IPS-15b (cell line): Measurements from ENCODE around the gene GJA1.
"Not testable (repeated sequence)": the region's sequence is repeated elsewhere in the genome, so short reads cannot be mapped to it uniquely, and the experiment has no call there.

ENCODE experiments used
- H3K27me3 ChIP-seq: one replicate; pipeline ENCODE4 v1.6.1; 2013; ENCODE audit warnings: low read length; ENCODE audit not compliant: control insufficient read depth, insufficient read depth
- H3K36me3 ChIP-seq: one replicate; pipeline ENCODE4 v1.6.1; 2013; ENCODE audit warnings: low read length; ENCODE audit not compliant: control insufficient read depth, insufficient read depth
- H3K4me1 ChIP-seq: one replicate; pipeline ENCODE4 v1.6.1; 2013; ENCODE audit warnings: mild to moderate bottlenecking, low read length; ENCODE audit not compliant: control insufficient read depth, insufficient read depth
- H3K4me3 ChIP-seq: one replicate; pipeline ENCODE4 v1.5.1; 2013; ENCODE audit warnings: low read depth, low read length
- H3K9ac ChIP-seq: one replicate; pipeline ENCODE4 v1.6.1; 2013; ENCODE audit warnings: low read depth, mild to moderate bottlenecking, low read length
- H3K9me3 ChIP-seq: one replicate; pipeline ENCODE4 v1.6.1; 2013; ENCODE audit warnings: mild to moderate bottlenecking, low read length; ENCODE audit not compliant: control insufficient read depth, insufficient read depth

GJA1 gene

DNA sequence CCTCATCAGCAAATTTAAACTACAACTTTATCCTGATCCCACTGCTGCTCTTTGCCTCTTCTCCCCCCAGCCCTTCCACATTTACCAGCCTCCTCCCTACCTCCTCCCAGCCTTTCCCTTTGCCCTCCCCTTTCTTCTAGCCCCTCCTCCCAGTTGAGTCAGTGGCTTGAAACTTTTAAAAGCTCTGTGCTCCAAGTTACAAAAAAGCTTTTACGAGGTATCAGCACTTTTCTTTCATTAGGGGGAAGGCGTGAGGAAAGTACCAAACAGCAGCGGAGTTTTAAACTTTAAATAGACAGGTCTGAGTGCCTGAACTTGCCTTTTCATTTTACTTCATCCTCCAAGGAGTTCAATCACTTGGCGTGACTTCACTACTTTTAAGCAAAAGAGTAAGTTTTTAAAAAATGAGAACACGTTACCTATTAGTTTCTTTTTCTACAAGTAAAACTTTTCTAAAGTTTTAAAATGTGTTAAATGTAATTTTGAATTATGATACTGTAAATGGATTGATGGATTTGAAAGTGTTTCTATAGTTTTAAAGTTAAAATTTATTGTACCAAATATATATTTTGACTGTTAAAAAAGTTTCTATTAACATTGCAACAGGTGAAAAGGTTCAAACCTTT lies at the start of gene GJA1:
GJA1 (plus strand) TSS at position 203 of the 626 bp plus-strand sequence. CDS start 11,202 bp downstream, outside the sequence.
- Histone ChIP-seq H3K9ac (peak within 1 kb of the TSS; percentile 99), H3K27me3 (no peaks in the 10 kb centered on the region), H3K9me3 (no peaks in the 10 kb centered on the region), H3K4me3 (peak within 1 kb of the TSS; percentile 87), H3K36me3 (no peaks in the 10 kb centered on the region), H3K4me1 (peaks cover 22% of the 10 kb centered on the region)

GRCh38 chr6:121386551-121386950 lies 48.9 kb upstream of the GJA1 start:
- H3K9me3 ChIP-seq, H3K36me3 ChIP-seq, H3K4me1 ChIP-seq, H3K4me3 ChIP-seq, H3K9ac ChIP-seq, H3K27me3 ChIP-seq: not testable (repeated sequence)

- Histone ChIP-seq H3K9ac (no peak overlapping the region), H3K36me3 (no peaks in the 10 kb centered on the region), H3K4me3 (no peak overlapping the region), H3K9me3 (no peaks in the 10 kb centered on the region), H3K4me1 (no peaks in the 10 kb centered on the region), H3K27me3 (no peaks in the 10 kb centered on the region)
Observed at GRCh38 chr6:121389419-121389818, 46.0 kb upstream of the GJA1 start.

GRCh38 chr6:121393731-121394505 lies 41.5 kb upstream of the GJA1 start:
- Histone ChIP-seq H3K9ac (no peak overlapping the region), H3K27me3 (no peaks in the 10 kb centered on the region), H3K36me3 (no peaks in the 10 kb centered on the region), H3K4me3 (no peak overlapping the region), H3K4me1 (no peaks in the 10 kb centered on the region), H3K9me3 (no peaks in the 10 kb centered on the region)

GRCh38 chr6:121395736-121396135 lies 39.7 kb upstream of the GJA1 start:
- Histone ChIP-seq H3K9me3 (no peaks in the 10 kb centered on the region), H3K36me3 (no peaks in the 10 kb centered on the region), H3K4me1 (no peaks in the 10 kb centered on the region), H3K9ac (no peak overlapping the region), H3K4me3 (no peak overlapping the region), H3K27me3 (no peaks in the 10 kb centered on the region)

GRCh38 chr6:121397188-121397587 lies 38.3 kb upstream of the GJA1 start:
- H3K4me3 ChIP-seq, H3K4me1 ChIP-seq, H3K9ac ChIP-seq, H3K36me3 ChIP-seq, H3K27me3 ChIP-seq, H3K9me3 ChIP-seq: not testable (repeated sequence)

DNA sequence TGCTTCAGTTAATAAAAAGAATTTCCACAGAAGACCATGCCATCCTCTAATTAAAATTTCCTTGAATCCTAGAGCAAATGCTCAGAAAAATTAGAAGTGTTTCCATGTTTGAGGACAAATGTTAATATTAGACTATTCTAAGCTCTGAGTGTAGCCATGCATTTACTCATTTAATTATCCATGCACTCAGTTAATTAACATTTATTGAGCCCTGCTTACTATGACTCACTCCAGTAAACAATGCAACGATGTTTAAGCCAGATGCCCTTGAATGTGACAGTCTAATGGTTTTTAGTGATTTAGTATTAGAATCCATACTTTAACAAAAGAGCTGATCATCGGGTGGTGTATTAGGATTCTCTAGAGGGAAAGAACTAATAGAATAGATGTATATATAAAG lies 37.3 kb upstream of the GJA1 start:
- H3K4me1 ChIP-seq, result no peaks in the 10 kb centered on the region
- H3K27me3 ChIP-seq, result no peaks in the 10 kb centered on the region
- H3K4me3 ChIP-seq, result no peak overlapping the region
- H3K9ac ChIP-seq, result no peak overlapping the region
- H3K36me3 ChIP-seq, result no peaks in the 10 kb centered on the region
- no peaks in the 10 kb centered on the region for H3K9me3 ChIP-seq

DNA sequence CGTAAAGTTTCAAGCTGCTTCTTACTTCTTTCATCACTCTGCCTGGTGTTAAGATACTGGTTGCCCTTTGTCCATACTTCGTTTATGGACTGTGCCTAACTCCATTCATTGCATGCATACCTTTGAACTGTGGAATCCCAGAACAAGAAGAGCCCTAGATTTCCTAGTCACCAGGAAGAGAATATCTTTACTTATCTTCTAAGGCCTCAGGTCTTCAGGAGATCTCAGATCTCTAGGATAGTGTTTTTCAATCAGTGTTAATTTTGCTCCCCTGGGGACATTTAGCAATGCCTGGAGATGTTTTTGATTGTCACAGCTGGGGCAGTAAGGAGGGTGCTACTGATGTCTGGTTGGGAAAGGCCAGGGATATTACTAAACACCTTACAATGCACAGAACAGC lies 35.5 kb upstream of the GJA1 start:
- Histone ChIP-seq H3K9me3 (no peaks in the 10 kb centered on the region), H3K27me3 (no peaks in the 10 kb centered on the region), H3K4me3 (no peak overlapping the region), H3K36me3 (no peaks in the 10 kb centered on the region), H3K4me1 (no peaks in the 10 kb centered on the region), H3K9ac (no peak overlapping the region)

- no peak overlapping the region for H3K4me3 ChIP-seq
- no peaks in the 10 kb centered on the region for H3K27me3 ChIP-seq
- no peaks in the 10 kb centered on the region for H3K9me3 ChIP-seq
- H3K4me1 ChIP-seq, result peaks cover 4% of the 10 kb centered on the region
- no peaks in the 10 kb centered on the region for H3K36me3 ChIP-seq
- H3K9ac ChIP-seq, result no peak overlapping the region
Observed at GRCh38 chr6:121403964-121404363, 31.5 kb upstream of the GJA1 start.

DNA sequence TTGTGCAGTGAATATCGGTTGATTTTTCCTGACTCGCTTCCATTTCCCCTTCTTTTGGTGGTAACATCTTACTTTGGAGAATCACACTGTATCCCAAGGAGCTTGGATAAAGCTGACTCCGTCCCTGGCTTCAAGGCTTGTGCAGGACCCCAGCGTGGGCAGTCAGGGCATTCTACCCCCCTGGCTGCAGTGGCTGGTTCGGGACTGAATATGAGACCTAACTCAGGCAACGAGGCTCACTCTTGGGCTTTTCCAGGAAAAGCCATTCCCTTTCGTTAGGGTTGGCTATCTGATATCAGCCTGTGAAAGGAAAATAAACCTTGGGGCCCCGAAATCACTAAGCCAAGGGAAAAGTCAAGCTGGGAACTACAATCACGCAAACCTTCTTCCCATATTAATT lies 30.1 kb upstream of the GJA1 start:
- Histone ChIP-seq H3K9me3 (no peaks in the 10 kb centered on the region), H3K36me3 (no peaks in the 10 kb centered on the region), H3K4me1 (peaks cover 4% of the 10 kb centered on the region), H3K9ac (no peak overlapping the region), H3K27me3 (no peaks in the 10 kb centered on the region), H3K4me3 (no peak overlapping the region)

GRCh38 chr6:121408321-121408720 lies 27.1 kb upstream of the GJA1 start:
- no peak overlapping the region for H3K9ac ChIP-seq
- no peak overlapping the region for H3K4me3 ChIP-seq
- H3K36me3 ChIP-seq, result no peaks in the 10 kb centered on the region
- no peaks in the 10 kb centered on the region for H3K9me3 ChIP-seq
- peaks cover 4% of the 10 kb centered on the region for H3K4me1 ChIP-seq
- H3K27me3 ChIP-seq, result no peaks in the 10 kb centered on the region

DNA sequence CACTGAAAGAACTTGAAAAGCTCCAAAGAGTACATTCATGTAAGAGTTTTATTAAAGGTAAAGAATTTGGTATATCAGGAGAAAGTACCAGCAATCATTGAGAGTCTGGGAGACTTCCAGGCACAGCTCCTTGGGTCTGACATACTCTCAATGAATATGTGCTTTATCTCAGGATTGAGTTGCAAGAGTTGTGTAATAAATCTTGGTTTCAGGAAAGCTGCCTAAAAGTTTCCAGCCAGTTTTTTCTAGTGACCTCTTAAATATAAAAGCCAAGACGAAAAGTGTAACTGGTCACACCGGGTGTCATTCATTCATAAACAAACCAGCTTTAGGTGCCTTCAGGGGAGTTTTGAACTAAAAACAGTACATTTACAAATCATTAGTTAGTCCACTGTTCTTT lies 21.6 kb upstream of the GJA1 start:
- Histone ChIP-seq H3K36me3 (no peaks in the 10 kb centered on the region), H3K4me1 (no peaks in the 10 kb centered on the region), H3K27me3 (no peaks in the 10 kb centered on the region), H3K4me3 (no peak overlapping the region), H3K9me3 (no peaks in the 10 kb centered on the region), H3K9ac (no peak overlapping the region)
